GM12891 (cell line): ENCODE results near the gene CHERP.

Experiments
- POLR2A ChIP-seq: IDR thresholded peaks from 2 replicates; pipeline ENCODE4 v1.6.1; 2011; ENCODE audit warnings: low read depth, low read length, control low read depth
- POLR2AphosphoS5 ChIP-seq: IDR thresholded peaks from 2 replicates; pipeline ENCODE4 v1.6.1; 2011; ENCODE audit warnings: low read depth, low read length, control low read depth
- TAF1 ChIP-seq: IDR thresholded peaks from 2 replicates; pipeline ENCODE4 v1.6.1; 2011; ENCODE audit warnings: low read depth, low read length, control low read depth

- TF ChIP-seq POLR2A, result no peak
- TF ChIP-seq POLR2AphosphoS5, result no peak
- no peak for TF ChIP-seq TAF1
Measured at GRCh38 chr19:16590876-16591802, 48.9 kb upstream of the CHERP start.
